ENCODE measurements around the gene CNPY2.
"Not testable (repeated sequence)": the region's sequence is repeated elsewhere in the genome, so short reads cannot be mapped to it uniquely, and the experiment has no call there.

CNPY2 gene

DNA sequence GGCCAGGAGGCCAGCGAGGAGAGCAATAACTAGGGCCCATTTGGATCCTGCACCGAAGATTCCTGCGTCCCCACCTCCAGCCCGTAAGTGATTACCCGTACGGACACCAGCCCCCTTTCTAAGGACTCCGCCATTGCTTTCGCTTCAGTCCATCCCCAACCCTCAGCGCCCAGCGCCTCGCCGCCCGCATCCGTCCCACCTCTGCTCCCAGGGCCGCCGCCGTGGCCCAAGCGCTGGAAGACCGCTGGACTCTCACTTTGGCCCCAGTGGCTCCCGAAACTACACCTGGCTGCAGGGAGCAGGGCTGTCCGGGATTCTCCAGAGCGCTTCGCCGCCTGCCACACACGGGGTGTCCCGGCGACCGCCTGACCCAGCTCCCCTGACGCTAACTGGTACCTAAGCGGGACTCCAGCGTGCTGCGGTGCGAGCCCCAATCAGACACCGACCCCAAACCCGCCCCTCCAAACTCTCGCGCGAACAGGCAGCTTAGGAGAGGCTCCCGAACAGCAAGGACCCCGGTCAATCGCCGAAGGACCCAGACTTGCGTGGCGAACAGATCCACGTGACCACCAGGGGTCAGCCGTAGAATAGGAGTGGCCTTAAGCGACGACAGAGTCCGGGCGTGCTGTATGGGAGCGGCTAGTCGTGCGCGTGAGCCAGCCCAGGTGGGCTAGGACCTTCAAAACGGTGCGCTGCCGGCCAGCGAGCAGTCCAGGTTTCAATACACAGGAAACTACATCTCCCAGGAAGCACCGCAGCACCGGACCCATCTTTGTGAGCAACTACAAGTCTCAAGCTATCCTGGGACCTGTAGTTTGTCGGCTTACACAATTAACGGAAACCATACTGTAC lies at the start of gene CNPY2:
CNPY2 (minus strand) TSS at position 367 of the 852 bp plus-strand sequence. CDS start 771 bp downstream, outside the sequence.
- DNase-seq: peak; percentile 96

DNA sequence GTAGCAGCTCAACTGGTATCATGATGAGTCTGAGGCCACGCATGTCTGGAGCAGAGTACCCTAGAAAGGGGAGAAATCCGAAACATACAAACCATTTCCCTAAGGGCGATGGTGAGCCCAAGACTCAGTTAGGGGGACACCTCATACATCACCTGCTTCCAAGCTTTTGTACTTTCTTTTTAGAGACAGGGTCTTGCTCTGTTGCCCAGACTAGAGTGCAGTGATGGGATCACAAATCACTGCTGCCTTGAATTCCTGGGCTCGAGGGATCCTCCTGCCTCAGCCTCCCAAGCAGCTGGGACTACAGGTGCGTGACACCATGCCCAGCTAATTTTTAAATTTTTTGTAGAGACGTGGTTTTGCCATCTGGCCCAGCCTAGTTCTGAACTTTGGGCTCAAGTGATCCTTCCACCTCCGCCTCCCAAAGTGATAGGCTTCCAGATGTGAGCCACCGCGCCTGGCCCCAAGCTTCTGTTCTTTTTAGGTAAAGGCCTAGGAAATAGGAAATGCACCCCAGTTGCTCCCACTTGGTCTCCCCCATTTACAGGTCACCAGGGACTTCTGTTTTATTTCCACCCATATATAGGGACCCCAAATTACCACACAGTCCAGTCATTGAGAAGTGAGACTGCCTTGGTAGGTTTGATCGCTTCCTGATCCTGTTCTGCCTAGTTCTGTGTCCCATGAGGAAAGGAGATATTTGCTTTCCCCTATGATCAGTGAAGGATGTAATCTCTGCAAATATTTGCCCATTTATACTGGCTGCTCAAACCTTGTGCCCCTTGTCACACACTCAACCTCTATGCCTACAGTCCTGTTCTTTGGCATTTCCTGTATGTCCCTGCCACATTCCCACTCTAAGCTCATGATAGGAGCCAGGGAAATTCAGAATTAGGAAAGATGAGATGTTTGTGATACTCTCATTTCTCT lies 46.6 kb upstream of the CNPY2 start, which contains the start of gene APOF:
APOF (minus strand) TSS at position 728 of the 930 bp plus-strand sequence; CDS start at position 616, 112 bp downstream.
- DNase-seq: peak; percentile 59

DNA sequence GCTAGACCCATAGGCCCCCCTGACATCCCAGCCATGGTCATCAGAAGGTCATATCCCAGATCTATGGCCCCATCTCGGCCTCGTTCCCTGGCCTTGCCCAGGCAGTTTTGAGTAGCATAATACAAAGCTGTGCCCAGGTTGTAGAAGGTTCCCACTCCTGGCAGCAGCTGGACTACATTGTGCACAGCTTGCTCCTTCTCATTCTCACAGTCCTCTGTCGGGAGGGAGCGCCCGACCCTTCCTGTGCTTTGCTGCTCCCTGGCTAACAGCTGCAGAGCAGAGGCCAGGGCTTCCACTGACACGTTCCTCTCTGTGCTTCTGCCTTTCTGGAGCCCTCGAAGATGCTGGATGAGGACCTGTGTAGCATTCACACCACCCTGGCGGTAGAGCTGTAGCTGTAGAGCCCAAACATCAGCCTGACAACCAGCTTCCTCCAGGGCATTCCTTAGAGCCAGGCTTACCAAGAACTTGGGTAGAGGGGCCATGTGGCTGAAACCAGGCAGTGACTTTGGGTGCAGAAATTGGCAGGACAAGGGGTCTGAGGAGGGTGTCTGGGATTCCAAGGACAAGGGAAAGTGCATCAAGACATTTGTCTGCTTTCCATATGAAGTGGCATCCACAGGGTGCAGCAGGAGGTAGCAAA lies 45.8 kb upstream of the CNPY2 start:
- DNase-seq: peak; percentile 60

DNA sequence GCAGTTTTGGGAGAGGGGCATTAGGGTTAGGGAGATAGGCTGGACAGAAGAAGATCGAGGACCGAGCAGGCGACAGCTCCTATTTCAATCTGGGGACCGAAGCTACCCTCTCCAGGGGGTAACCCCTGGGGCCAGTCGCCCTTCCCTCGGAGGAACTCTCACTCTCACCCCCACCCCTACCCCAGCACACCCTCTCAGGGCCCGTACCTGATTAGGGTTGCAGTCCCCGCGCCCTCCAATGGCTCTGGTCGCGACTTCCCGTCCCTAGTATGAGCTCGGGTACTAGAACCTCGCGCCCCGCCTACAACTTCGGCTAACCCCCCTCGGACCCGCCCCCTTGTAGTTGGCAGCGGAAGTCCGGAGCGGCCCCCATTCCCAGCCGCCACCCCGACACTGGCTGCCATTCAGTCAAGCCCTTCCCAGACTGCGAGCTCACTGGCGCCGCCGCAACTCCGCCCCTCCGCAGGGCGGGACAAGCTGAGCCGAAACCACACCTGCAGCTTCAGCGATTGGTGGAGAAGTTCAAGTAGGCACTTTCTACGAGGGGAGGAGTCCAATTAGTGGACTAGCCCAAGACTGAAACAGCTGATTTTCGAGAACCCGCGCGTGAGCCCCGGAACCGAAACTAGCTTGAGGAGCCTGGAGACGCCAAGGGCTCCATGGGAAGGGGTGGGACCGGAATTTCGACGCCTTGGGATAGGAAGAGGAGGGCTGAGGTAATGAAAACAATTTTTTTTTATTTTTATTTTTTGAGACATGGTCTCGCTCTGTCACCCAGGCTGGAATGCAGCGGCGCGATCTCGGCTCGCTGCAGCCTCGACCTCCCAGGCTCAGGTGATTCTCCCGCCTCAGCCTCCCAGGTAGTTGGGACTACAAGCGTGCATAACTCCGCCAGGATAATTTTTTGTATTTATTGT lies 44.3 kb upstream of the CNPY2 start, which contains the start of gene STAT2:
STAT2 (minus strand) TSS at position 257 of the 917 bp plus-strand sequence. CDS start 3,536 bp downstream, outside the sequence.
- peak; percentile 100 for DNase-seq

DNA sequence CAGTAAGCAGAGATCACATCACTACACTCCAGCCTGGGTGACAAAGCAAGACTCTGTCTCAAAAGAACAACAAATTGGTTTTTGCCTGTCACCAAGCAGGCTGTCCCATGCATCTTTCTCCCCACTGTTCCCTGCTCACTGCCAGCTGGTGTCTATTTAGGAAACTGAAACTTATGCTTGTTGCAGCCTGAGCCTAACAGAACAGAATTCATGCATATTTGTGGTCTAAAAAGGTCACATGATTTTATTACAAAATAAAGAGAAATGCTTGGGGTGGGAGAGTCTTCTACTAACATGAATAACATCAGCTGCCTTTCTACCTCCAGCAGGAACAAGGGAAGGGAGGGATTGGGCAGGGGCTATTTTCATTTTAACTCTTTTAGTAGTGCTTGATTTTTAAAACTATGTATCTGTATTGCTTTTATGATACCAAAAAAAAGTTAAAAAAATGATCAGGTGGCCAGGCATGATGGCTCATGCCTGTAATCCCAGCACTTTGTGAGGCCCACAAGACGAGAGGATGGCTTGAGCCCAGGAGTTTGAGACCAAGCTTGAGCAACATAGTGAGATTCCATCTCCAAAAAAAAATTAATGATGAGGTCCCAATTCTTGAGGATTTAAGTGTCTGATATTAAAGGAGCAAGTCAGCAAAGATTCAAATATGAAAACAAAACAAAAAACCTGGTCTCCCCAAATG lies 43.2 kb upstream of the CNPY2 start:
- DNase-seq: peak; percentile 60

DNA sequence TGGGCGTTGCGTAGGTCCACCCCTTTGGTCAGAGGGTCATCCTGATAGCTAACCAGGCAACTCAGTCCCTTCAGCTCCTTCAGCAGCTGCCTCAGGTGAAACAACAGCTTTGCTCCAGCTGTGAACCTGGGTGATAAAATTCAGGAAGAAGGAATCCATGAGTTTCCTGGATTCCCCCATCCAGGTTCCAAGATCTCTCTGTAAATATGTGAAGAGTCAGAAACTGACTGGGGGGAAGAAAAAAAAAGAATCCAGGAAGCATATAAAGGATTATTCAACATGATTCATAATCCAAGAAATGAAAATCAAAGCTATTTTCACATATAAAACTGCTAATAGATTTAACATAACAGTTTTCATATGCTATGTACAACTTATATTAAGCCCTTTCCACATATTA lies 35.5 kb upstream of the CNPY2 start:
- no peak for DNase-seq

DNA sequence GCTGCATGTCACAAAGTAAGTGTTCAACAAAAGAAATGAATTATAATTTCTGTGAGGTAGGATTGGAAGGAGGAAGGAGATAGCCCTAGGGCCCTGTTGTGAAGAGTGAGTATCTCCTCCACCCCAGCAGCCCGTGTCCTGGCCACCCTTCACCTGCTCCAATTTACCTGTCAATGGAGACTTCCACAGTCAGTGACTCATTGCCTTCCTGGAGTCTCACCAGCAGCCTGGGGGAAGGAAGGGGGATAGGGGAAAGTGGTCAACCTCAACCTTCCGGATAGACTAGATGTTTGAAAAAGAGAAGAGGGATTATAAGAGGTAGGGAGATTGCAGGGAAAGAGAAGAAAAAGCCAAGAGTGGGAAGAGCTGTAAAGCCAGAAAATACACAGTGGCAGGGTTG lies 34.9 kb upstream of the CNPY2 start:
- DNase-seq: no peak

DNA sequence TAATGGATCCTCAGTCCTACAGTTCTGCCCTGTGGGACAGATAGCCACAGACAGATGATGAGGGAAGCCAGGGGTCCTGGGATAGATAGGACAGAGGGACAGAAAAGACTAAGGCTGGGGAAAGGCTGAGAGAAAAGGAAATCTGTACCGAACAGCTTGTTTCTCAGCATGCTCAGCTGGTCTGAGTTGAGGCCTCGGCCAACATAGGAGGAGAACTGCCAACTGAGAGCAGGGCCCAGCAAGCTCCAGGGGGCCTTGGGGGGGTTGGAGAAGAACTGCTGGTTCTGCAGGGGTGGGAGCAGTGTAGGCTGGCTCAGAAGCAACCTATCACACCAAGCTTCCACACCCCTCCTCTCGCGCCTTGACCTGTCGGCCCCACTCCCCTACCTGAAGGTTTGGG lies 33.0 kb upstream of the CNPY2 start:
- peak; percentile 30 for DNase-seq

DNA sequence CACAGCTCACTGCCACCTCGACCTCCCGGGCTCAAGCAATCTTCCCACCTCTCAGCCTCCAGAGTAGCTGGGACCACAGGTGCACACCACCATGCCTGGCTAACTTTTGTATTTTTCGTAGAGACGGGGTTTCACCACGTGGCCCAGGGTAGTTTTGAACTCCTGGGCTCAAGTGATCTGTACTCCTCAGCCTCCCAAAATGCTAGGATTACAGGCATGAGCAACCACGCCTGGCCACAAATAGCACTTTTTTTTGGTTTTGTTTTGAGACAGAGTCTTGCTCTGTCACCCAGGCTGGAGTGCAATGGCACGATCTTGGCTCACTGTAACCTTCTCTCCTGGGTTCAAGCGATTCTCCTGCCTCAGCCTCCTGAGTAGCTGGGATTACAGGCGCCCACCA lies 31.5 kb upstream of the CNPY2 start:
- not testable (repeated sequence) for DNase-seq

DNA sequence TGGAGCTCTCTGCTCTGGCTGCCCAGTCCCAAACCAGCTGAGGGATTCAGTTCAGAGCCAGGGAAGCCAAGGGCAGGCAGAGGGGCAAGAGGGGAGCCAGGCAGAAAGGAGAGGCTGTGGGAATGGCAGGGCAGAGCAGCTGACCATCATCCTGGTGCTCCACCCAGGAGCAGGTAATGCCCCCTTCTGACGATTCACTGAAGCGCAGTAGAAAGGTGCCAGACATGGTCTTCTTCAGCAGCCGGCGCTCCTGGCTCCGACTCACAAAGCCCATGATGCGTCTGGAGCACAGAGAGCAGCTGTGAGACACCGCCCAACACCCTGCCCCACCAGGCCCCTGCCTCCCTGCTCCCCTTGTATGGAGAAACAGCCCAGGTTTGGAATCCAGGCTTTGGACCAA lies 30.9 kb upstream of the CNPY2 start:
- DNase-seq: no peak

DNA sequence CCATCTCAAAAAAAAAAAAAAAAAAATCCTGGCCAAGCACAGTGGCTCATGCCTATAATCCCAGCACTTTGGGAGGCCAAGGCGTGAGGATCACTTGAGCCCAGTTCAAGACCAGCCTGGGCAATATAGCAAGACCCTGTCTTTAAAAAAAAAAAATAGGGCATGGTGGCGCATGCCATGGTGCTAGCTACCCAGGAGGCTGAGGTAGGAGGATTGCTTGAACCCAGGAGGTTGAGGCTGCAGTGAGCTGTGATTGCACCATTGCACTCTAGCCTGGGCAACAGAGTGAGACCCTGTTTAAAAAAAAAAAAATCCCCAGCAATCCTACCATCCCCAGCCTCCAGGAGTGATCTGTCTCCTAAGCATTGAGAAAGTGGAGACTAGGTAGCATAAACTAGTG lies 26.5 kb upstream of the CNPY2 start:
- DNase-seq: not testable (repeated sequence)

DNA sequence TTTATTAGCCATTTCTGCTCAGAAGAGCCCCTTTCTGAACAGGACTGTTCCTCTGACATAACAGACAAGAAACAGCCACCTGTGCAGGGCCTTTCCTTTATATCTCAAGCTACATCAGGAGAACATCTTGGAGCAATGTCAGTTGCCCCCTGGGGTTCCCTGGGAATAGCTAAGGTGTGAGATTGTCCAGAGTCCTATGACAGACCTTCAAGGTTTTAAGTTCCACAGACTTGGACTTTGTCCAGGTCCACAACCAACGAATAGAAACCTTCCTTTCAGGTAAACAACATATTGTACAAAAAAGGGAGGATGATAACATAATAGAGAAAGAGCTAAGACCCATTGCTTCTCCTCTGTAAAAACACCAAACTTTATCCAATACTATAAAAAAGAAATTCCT lies 25.8 kb upstream of the CNPY2 start:
- no peak for DNase-seq

DNA sequence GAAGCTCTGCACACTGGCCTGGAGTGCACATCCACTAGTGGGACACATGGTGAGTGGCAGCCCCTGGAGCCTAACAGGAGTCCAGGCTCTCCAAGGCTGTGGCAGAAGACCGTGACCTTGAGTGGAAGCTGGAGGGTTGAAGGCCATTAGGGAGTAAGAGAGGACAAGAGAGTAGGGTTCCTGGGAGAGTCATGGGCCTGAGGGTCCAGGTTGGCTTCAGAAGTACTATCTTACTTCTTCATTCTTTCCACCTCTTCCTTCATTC lies 23.3 kb upstream of the CNPY2 start:
- no peak for DNase-seq

DNA sequence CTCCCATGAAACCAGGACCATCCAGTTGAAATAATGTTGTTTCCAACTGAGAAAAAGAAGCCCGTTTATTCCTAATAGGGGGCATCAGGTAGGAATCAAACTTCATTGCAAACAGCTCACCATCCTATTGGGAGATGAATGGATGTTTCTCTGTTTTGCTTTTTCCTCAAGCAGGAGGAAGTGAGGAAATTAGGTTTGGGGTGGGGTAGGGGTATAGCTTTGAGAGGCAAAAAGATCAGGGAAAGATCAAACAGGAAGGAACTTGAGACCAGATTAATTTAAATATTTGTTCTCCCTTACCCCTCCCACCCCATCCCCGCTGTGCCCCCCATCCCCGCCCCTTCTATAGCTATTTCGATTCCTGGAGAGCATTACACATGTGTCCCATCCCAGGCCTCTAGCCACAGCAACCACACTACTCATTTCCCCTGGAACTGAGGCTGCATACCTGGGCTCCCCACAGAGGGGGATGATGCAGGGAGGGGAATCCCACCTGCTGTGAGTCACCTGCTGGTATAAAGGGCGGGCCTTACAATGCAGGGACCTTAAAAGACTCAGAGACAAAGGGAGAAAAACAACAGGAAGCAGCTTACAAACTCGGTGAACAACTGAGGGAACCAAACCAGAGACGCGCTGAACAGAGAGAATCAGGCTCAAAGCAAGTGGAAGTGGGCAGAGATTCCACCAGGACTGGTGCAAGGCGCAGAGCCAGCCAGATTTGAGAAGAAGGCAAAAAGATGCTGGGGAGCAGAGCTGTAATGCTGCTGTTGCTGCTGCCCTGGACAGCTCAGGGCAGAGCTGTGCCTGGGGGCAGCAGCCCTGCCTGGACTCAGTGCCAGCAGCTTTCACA lies 22.7 kb upstream of the CNPY2 start, which contains the start of gene IL23A:
IL23A (plus strand) TSS at position 577 of the 850 bp plus-strand sequence; CDS start at position 738, 161 bp downstream.
- peak; percentile 95 for DNase-seq

DNA sequence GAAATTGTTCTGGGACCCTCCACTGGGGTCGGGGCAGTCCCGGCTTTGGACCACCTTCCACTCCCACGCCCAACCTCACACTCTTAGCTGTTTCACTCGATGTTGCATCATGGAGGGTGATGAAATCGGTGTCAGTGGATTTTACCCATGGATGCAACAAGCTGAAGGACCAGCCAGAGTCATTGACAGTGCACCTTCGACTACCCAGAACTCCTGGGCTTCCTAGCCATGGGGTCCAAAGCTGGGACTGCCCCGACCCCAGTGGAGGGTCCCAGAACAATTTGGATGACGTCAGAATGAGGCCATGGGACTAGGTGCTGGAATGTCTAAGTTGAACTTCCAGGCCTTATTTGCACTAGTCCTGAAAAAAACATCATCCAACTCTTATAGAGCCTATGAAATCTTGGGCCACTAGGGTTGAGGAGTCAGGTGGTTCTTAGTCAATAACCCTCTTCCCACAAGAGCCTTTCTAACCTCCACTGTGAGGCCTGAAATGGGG lies 22.0 kb upstream of the CNPY2 start:
- DNase-seq: no peak

DNA sequence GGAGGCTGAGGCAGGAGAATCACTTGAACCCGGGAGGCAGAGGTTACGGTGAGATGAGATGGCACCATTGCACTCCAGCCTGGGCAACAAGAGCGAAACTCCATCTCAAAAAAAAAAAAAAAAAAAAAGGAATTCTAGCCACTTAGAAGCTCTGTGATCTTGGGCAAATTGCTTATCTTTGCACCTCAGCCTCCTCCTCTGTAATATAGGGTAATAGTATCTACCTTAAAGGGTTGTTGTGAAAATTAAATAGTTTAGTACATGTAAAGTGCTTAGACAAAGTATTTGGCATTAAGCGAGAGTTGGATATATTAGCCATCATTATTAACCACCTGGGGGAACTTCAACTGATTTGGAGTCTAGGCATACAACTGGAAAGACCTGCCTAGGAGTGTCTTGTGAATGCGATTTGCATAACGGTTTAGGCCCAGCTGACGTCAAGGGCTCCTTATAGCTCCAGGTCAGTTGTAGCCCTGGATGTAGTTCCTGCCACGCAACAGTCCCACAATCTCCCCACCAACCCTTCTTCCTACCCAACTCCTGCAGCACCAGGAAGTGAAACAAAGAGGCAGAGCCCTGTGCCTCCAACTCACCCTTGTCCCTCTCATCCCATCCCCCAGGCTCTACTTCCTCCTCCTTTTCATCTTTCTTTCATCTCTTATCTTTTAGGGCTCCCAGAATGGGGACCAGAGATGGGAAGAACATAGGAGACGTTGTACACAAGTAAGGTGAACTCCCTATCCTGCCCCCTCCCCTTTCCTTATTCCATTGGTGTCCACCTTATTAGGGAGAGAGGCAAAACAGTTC lies 20.8 kb upstream of the CNPY2 start:
- no peak for DNase-seq

DNA sequence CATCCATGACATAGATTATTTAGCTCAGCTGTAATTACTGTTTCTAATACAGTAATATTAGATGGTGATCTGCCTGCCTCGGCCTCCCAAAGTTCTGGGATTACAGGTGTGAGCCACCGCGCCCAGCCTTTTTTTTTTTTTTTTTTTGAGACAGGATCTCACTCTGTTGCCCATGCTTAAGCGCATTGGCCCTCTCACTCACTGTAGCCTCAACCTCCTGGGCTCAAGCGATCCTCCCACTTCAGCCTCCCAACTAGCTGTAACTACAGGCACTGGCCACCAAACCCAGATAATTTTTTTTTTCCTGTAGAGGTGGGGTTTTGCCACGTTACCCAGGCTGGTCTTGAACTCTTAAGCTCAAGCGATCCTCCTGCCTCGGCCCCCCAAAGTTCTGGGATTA lies 19.7 kb upstream of the CNPY2 start:
- not testable (repeated sequence) for DNase-seq

DNA sequence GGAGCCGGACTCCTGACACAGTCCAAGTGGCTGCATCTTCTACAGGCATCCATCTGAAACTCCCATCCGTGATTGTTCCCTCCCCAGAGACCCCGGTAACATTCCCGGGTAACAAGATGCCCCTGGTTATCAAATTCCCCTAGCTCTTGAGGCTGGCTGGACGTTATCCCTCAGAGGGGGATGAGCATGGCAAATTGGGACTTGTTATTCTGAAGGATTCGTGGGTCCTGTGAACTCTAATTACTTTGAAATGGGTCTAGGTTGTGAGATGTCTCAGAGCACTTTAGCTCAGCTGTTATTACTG lies 18.7 kb upstream of the CNPY2 start:
- no peak for DNase-seq
